ENCODE measurements around the gene SPATS2L.

The SPATS2L gene

GRCh38 chr2:200448455-200448854, 142.0 kb downstream of the SPATS2L start:
- H2AFZ ChIP-seq (ENCODE audit: low read depth, low read length, severe bottlenecking) = no peak overlapping the region
- no peaks in the 10 kb centered on the region for H3K36me3 ChIP-seq (ENCODE audit: low read length)
- no peak overlapping the region for H3K4me2 ChIP-seq (ENCODE audit: low read depth, low read length, poor library complexity, severe bottlenecking)
- H3F3A ChIP-seq (ENCODE audit: insufficient read depth) = no peaks in the 10 kb centered on the region
- H3K27ac ChIP-seq (ENCODE audit: low read depth, low read length) = no peak overlapping the region
- no peaks in the 10 kb centered on the region for H3K9me2 ChIP-seq (replicated peaks; ENCODE audit: insufficient read depth, low read length)
- no peak overlapping the region for H3K4me3 ChIP-seq (ENCODE audit: insufficient read depth, low read length, poor library complexity, severe bottlenecking)
- no peaks in the 10 kb centered on the region for H3K27me3 ChIP-seq (ENCODE audit: low read length)
- no peaks in the 10 kb centered on the region for H3K79me2 ChIP-seq (ENCODE audit: insufficient read depth, low read length)
- H4K20me1 ChIP-seq (ENCODE audit: low read depth, low read length) = no peaks in the 10 kb centered on the region
- no peaks in the 10 kb centered on the region for H3K9me3 ChIP-seq (ENCODE audit: insufficient read depth, low read length)
- TF ChIP-seq CTCF (IDR thresholded peaks at IDR 0.05; ENCODE audit: insufficient read depth, low read length, poor library complexity, severe bottlenecking) (no peak), EZH2phosphoT487 (conservative IDR thresholded peaks at IDR 0.05; ENCODE audit: low read length) (no peak)
- H3K9ac ChIP-seq (ENCODE audit: low read length) = no peak overlapping the region

GRCh38 chr2:200449149-200449548, 142.7 kb downstream of the SPATS2L start:
- Histone ChIP-seq H3K9me3 (ENCODE audit: insufficient read depth, low read length) (no peaks in the 10 kb centered on the region), H3K9ac (ENCODE audit: low read length) (no peak overlapping the region), H3K9me2 (replicated peaks; ENCODE audit: insufficient read depth, low read length) (no peaks in the 10 kb centered on the region), H3K79me2 (ENCODE audit: insufficient read depth, low read length) (no peaks in the 10 kb centered on the region), H2AFZ (ENCODE audit: low read depth, low read length, severe bottlenecking) (no peak overlapping the region), H3K36me3 (ENCODE audit: low read length) (no peaks in the 10 kb centered on the region), H4K20me1 (ENCODE audit: low read depth, low read length) (no peaks in the 10 kb centered on the region), H3K27ac (ENCODE audit: low read depth, low read length) (no peak overlapping the region), H3K4me3 (ENCODE audit: insufficient read depth, low read length, poor library complexity, severe bottlenecking) (no peak overlapping the region), H3K27me3 (ENCODE audit: low read length) (no peaks in the 10 kb centered on the region), H3K4me2 (ENCODE audit: low read depth, low read length, poor library complexity, severe bottlenecking) (no peak overlapping the region), H3F3A (ENCODE audit: insufficient read depth) (no peaks in the 10 kb centered on the region)
- no peak for TF ChIP-seq EZH2phosphoT487 (conservative IDR thresholded peaks at IDR 0.05; ENCODE audit: low read length)
- no peak for TF ChIP-seq CTCF (IDR thresholded peaks at IDR 0.05; ENCODE audit: insufficient read depth, low read length, poor library complexity, severe bottlenecking)

- no peaks in the 10 kb centered on the region for H3K9me3 ChIP-seq (ENCODE audit: insufficient read depth, low read length)
- H3K4me2 ChIP-seq (ENCODE audit: low read depth, low read length, poor library complexity, severe bottlenecking) = no peak overlapping the region
- no peaks in the 10 kb centered on the region for H3F3A ChIP-seq (ENCODE audit: insufficient read depth)
- H4K20me1 ChIP-seq (ENCODE audit: low read depth, low read length) = no peaks in the 10 kb centered on the region
- no peak for TF ChIP-seq CTCF (IDR thresholded peaks at IDR 0.05; ENCODE audit: insufficient read depth, low read length, poor library complexity, severe bottlenecking)
- TF ChIP-seq EZH2phosphoT487 (conservative IDR thresholded peaks at IDR 0.05; ENCODE audit: low read length) = no peak
- no peak overlapping the region for H3K27ac ChIP-seq (ENCODE audit: low read depth, low read length)
- no peaks in the 10 kb centered on the region for H3K79me2 ChIP-seq (ENCODE audit: insufficient read depth, low read length)
- no peaks in the 10 kb centered on the region for H3K36me3 ChIP-seq (ENCODE audit: low read length)
- no peak overlapping the region for H2AFZ ChIP-seq (ENCODE audit: low read depth, low read length, severe bottlenecking)
- no peak overlapping the region for H3K9ac ChIP-seq (ENCODE audit: low read length)
- H3K27me3 ChIP-seq (ENCODE audit: low read length) = no peaks in the 10 kb centered on the region
- no peaks in the 10 kb centered on the region for H3K9me2 ChIP-seq (replicated peaks; ENCODE audit: insufficient read depth, low read length)
- H3K4me3 ChIP-seq (ENCODE audit: insufficient read depth, low read length, poor library complexity, severe bottlenecking) = no peak overlapping the region
These were observed 143.8 kb downstream of the SPATS2L start for GRCh38 chr2:200450288-200450687.
